BJ (cell line): ENCODE results near the gene MSH5. TPM values are rescaled to one million over a fixed set of nuclear protein-coding genes. Genes with fewer than 3 reads are reported as not detected.

Experiments used
- CTCF ChIA-PET: fragments of 350-600 bp; formaldehyde crosslinking; extraction: SDS; loops from one replicate; lab custom pipeline; 2021; ENCODE audit warnings: antibody characterized with exemption, inconsistent platforms; lab: Yijun Ruan, JAX
- POLR2A ChIA-PET: fragments of 300-600 bp; sonication (Branson Sonifier 250); formaldehyde crosslinking; extraction: SDS; loops from one replicate; lab custom pipeline; 2021; ENCODE audit warnings: antibody characterized with exemption; lab: Charles Lee
- DNase-seq: peaks from one replicate; pipeline ENCODE4 v3.0.0-alpha.2; 2011; ENCODE audit warnings: low read depth
- H3K27me3 ChIP-seq: 2 replicates; pipeline ENCODE4 v1.6.0; 2011; ENCODE audit warnings: low read length; ENCODE audit not compliant: control insufficient read depth, insufficient read depth
- H3K36me3 ChIP-seq: 2 replicates; pipeline ENCODE4 v1.5.1; 2011; ENCODE audit warnings: low read length; ENCODE audit not compliant: control insufficient read depth, insufficient read depth
- H3K4me3 ChIP-seq: 2 replicates; pipeline ENCODE4 v1.5.1; 2011; ENCODE audit warnings: low read depth, mild to moderate bottlenecking, control low read depth, low read length
- CTCF ChIP-seq: IDR thresholded peaks from 2 replicates; pipeline ENCODE4 v1.5.1; 2011; ENCODE audit warnings: low read depth, mild to moderate bottlenecking, control low read depth, inconsistent platforms, low read length, moderate library complexity; ENCODE audit not compliant: insufficient read depth
- polyA plus RNA-seq: library from polyadenylated mRNA; depleted of rRNA; stranded (reverse); fragments of >200 nt; gene quantifications from 2 replicates; pipeline ENCODE4 v1.2.3, GENCODE V29; 2011

Gene MSH5
- polyA plus RNA-seq, 1 experiment: 10.7 TPM

DNA sequence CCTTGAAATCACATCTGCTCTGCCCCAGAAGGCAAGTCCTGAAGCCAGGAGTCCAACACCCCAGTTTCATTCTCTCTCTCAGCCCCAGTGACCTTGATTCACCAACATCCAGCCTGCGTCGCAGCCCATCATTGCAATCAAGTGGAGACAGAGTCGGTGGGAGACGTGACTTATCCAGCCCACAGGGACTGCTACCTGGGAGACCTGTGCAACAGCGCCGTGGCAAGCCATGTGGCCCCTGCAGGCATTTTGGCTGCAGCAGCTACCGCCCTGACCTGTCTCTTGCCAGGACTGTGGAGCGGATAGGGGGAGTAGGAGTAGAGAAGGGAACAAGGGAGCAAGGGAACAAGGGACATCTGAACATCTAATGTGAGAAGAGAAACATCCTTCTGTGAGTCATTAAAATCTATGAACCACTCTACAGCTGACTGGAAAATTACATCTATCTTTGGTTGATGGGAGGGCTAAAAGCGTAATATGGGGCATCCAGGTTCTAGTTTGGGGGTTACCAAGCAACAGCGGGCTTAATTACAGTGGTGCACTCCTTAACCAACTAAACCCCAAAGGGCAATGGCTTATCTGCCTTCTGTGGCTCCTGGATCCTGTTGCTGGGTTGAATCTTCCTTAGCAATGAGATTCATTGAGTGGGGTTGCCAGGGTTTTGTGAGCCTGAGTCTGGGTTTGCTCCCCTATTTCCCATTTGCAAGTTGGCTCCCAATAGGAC lies 22.1 kb upstream of the MSH5 start:
- CTCF ChIA-PET: no interaction called here
- no peak for DNase-seq
- H3K27me3 ChIP-seq: peaks cover 8% of the 10 kb centered on the region
- TF ChIP-seq CTCF: no peak
- no peaks in the 10 kb centered on the region for H3K36me3 ChIP-seq
- no peak overlapping the region for H3K4me3 ChIP-seq
- POLR2A ChIA-PET: no interaction called here

- H3K27me3 ChIP-seq: peaks cover 8% of the 10 kb centered on the region
- ChIA-PET CTCF (no interaction called here), POLR2A (no interaction called here)
- TF ChIP-seq CTCF: no peak
- no peak for DNase-seq
- no peaks in the 10 kb centered on the region for H3K36me3 ChIP-seq
- no peak overlapping the region for H3K4me3 ChIP-seq
Observed at GRCh38 chr6:31718265-31718664, 21.5 kb upstream of the MSH5 start.

DNA sequence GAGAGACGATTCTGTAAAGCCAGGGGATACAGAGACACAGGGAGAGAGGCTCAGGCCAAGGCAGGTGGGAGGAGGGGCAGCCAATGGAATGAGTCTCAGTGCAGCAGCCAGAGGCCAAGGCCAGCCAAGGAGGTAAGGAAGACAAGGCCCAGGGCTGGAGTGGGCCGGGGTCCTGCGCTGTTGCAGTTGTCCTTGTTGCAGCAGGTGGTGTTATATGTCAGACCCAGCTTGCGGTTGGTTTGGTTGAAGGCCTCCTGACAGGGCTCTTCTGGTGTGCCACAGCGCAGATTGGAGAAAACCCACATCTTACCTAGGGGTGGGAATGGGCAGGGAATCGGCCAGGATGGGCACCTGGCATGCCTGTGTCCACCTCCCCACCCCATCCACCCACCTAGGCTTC lies 20.8 kb upstream of the MSH5 start:
- CTCF ChIA-PET: no interaction called here
- TF ChIP-seq CTCF: no peak
- DNase-seq: no peak
- no peak overlapping the region for H3K4me3 ChIP-seq
- POLR2A ChIA-PET: no interaction called here
- H3K27me3 ChIP-seq: peaks cover 5% of the 10 kb centered on the region
- no peaks in the 10 kb centered on the region for H3K36me3 ChIP-seq

DNA sequence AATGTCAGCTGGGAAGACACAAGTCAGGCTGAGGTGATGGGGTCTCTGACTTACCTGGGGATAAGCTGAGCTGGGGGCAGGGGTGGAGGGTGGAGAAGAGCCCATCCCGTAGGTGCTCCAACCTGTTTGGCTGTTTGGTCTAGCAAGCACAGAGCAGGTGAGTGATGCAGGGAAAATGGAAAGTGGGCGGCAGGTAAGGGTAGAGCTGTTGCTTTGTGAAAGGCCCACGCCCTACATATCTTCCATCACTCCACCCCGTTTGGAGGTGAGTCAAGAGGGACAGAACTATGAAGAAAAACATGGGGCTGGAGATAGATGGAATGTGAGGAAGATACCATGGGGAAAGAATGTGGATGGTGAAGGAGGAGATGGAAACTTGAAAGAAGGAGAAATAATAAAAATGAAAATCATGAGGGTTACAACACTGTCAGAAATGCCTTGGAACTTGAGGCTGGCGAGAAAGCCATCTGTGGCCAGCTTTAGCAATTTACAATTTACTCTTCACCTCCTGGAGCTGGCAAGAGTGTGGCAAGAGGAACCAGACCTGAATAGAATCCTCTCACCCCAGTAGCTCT lies 19.5 kb upstream of the MSH5 start:
- ChIA-PET POLR2A (no interaction called here), CTCF (interaction anchor here (0.7 to 2.0 kb wide), 2 partner anchors 9 to 10 kb away, joined by 3 to 8 read pairs; partner anchors contain the start of gene DDAH2)
- no peaks in the 10 kb centered on the region; the same call in 1 of the 2 replicates for H3K36me3 ChIP-seq
- no peak overlapping the region for H3K4me3 ChIP-seq
- peaks cover 5% of the 10 kb centered on the region for H3K27me3 ChIP-seq
- no peak for DNase-seq
- TF ChIP-seq CTCF: no peak

- ChIA-PET POLR2A (no interaction called here), CTCF (interaction anchor here (2.0 kb wide), 1 partner anchor 8 kb away, joined by 8 read pairs; the partner anchor contains the start of gene DDAH2)
- TF ChIP-seq CTCF: no peak
- Histone ChIP-seq H3K27me3 (peaks cover 3% of the 10 kb centered on the region), H3K36me3 (peaks cover 3% of the 10 kb centered on the region), H3K4me3 (no peak within 1 kb of the TSS)
- no peak for DNase-seq
Observed at GRCh38 chr6:31721351-31722020, 18.3 kb upstream of the MSH5 start, which contains the start of gene LY6G6C. Gene LY6G6C, minus strand, starts transcription at chr6:31721746. Its CDS starts 67 bp downstream, at chr6:31721679.
